ENCODE data around the gene LMAN1. TPM values are rescaled to one million over a fixed set of nuclear protein-coding genes. Genes with fewer than 3 reads are reported as not detected.

Gene LMAN1
- total RNA-seq, 1 donor from 2014 or later, result 60.8 TPM

GRCh38 chr18:59383851-59384250 lies 24.8 kb upstream of the LMAN1 start:
- Histone ChIP-seq H3K9me3 (no peaks in the 10 kb centered on the region), H3K4me1 (no peaks in the 10 kb centered on the region), H3K36me3 (no peaks in the 10 kb centered on the region), H3K4me3 (no peak overlapping the region), H3K27ac (no peak overlapping the region), H3K27me3 (no peaks in the 10 kb centered on the region)
- TF ChIP-seq, protein P1, sequence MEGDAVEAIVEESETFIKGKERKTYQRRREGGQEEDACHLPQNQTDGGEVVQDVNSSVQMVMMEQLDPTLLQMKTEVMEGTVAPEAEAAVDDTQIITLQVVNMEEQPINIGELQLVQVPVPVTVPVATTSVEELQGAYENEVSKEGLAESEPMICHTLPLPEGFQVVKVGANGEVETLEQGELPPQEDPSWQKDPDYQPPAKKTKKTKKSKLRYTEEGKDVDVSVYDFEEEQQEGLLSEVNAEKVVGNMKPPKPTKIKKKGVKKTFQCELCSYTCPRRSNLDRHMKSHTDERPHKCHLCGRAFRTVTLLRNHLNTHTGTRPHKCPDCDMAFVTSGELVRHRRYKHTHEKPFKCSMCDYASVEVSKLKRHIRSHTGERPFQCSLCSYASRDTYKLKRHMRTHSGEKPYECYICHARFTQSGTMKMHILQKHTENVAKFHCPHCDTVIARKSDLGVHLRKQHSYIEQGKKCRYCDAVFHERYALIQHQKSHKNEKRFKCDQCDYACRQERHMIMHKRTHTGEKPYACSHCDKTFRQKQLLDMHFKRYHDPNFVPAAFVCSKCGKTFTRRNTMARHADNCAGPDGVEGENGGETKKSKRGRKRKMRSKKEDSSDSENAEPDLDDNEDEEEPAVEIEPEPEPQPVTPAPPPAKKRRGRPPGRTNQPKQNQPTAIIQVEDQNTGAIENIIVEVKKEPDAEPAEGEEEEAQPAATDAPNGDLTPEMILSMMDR (IDR thresholded peaks at IDR 0.05), result no peak
- DNase-seq (ENCODE audit: low spot score in 2 of 2), result no peak
- intact Hi-C loops (cut with DNase I), result loop anchor here (5.0 kb wide), 1 partner anchor 57 kb away; no protein-coding TSS in a partner anchor

DNA sequence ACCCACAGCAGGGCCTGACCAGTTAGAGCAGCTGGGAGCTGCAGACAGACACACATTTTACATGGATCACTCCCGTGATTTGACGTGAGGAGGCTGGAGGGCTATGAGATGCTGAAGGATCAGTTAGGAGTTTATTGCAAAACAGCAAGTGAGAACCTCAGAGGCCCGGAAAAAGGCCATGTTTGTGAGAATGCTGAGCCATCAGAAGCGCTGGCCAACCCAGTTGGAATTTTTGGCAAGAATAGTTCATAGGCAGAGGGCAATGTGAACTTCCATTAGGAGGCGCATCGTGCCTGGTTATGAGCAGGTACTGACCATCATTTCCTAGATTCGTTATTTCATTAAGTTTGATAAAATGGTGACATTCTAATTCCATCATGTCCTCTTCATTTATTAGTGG lies 23.3 kb upstream of the LMAN1 start:
- H3K27me3 ChIP-seq, result no peaks in the 10 kb centered on the region
- DNase-seq (ENCODE audit: low spot score in 2 of 2), result no peak
- no peaks in the 10 kb centered on the region for H3K4me1 ChIP-seq
- TF ChIP-seq, protein P1 (IDR thresholded peaks at IDR 0.05), result no peak
- no peaks in the 10 kb centered on the region for H3K9me3 ChIP-seq
- intact Hi-C loops (cut with DNase I), result loop anchor here (5.0 kb wide), 1 partner anchor 55 kb away; no protein-coding TSS in a partner anchor
- no peak overlapping the region for H3K4me3 ChIP-seq
- no peak overlapping the region for H3K27ac ChIP-seq
- no peaks in the 10 kb centered on the region for H3K36me3 ChIP-seq

GRCh38 chr18:59381949-59382348 lies 22.9 kb upstream of the LMAN1 start:
- TF ChIP-seq, protein P1 (IDR thresholded peaks at IDR 0.05), result no peak
- Histone ChIP-seq H3K27ac (no peak overlapping the region), H3K4me3 (no peak overlapping the region), H3K4me1 (no peaks in the 10 kb centered on the region), H3K9me3 (no peaks in the 10 kb centered on the region), H3K27me3 (no peaks in the 10 kb centered on the region), H3K36me3 (no peaks in the 10 kb centered on the region)
- DNase-seq (ENCODE audit: low spot score in 2 of 2), result no peak
- intact Hi-C loops (cut with DNase I), result loop anchor here (5.0 kb wide), 1 partner anchor 55 kb away; no protein-coding TSS in a partner anchor

DNA sequence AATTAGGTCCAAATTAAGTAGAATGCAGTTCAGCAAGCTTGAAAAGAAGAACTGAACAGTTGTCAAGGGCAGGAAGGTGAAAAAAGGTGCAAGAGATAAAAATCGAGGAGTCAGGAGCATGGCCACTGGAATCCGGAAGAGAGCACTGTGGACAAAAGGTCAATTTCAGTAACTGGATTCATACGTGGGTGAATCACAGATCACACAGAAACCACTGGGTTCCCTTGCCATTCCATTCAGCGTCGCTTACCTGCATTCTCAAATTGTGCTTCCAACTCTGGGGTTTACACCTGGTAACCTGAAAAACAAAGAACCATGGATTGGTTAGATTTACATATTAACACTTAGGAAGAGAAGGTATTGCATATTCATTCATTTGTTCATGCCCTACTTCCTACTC lies 21.6 kb upstream of the LMAN1 start:
- Histone ChIP-seq H3K36me3 (no peaks in the 10 kb centered on the region), H3K9me3 (no peaks in the 10 kb centered on the region), H3K4me3 (no peak overlapping the region), H3K4me1 (no peaks in the 10 kb centered on the region), H3K27ac (no peak overlapping the region), H3K27me3 (no peaks in the 10 kb centered on the region)
- TF ChIP-seq, protein P1 (IDR thresholded peaks at IDR 0.05), result no peak
- intact Hi-C loops (cut with DNase I), result loop anchor here (5.0 kb wide), 1 partner anchor 53 kb away; no protein-coding TSS in a partner anchor
- DNase-seq (ENCODE audit: low spot score in 2 of 2), result no peak

DNA sequence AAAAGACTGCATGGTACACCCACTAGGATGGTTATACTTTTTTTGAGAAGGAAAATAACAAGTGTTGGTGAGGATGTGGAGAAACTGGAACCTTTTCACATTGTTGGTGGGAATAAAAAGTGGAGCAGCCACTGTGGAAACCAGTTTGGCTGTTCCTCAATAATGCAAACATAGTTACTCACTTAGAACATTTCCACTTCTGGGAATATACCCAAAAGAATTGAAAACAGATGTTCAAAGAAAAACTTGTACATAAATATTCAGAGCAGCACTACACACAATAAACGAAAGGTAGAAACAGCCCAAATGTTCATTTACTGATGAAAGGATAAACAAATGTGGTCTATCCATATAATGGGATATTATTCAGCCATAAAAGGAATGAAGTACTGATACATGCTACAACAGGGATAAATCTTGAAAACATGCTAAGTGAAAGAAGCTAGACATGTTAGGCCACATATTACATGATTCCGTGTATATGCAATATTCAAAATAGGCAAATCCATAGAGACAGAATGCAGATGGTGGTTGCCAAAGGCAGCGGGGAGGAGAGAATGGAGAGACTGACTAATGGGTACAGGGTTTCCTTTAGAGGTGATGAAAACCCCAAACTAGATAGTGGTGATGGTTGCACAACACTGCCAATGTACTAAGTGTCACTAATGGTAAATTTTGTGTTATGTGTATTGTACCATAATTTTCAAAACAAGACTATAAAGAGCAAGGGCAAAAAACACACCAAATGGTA lies 20.9 kb upstream of the LMAN1 start:
- Histone ChIP-seq H3K27ac (no peak overlapping the region), H3K9me3 (no peaks in the 10 kb centered on the region), H3K4me1 (no peaks in the 10 kb centered on the region), H3K36me3 (no peaks in the 10 kb centered on the region), H3K4me3 (no peak overlapping the region), H3K27me3 (no peaks in the 10 kb centered on the region)
- no peak for DNase-seq (ENCODE audit: low spot score in 2 of 2)
- intact Hi-C loops (cut with DNase I), result loop anchor here (5.0 kb wide), 1 partner anchor 53 kb away; no protein-coding TSS in a partner anchor
- TF ChIP-seq, protein P1 (IDR thresholded peaks at IDR 0.05), result no peak

All from ascending aorta (tissue), 2 donors.